Keratinocyte (primary cell): Measurements from ENCODE around the gene CHPT1. TPM values are rescaled to one million over a fixed set of nuclear protein-coding genes. Genes with fewer than 3 reads are reported as not detected.
A peak's percentile ranks its signal among the peaks of the same experiment; 100 is the strongest.

Experiments used
- DNase-seq: peaks from one replicate; pipeline ENCODE4 v3.0.0-alpha.2; 2011; ENCODE audit warnings: low read depth, missing footprints, low spot score
- FAIRE-seq: peaks from 2 replicates; lab custom pipeline; 2011; peaks lifted over from hg19 to GRCh38; lab: Jason Lieb, UNC
- H2AFZ ChIP-seq: 2 replicates; pipeline ENCODE4 v1.6.0; 2012; ENCODE audit warnings: low read length, control low read depth, inconsistent platforms; ENCODE audit not compliant: control insufficient read depth
- H3K27ac ChIP-seq: 2 replicates; pipeline ENCODE4 v1.5.1; 2011; ENCODE audit warnings: low read length; ENCODE audit not compliant: control insufficient read depth, insufficient read depth
- H3K27me3 ChIP-seq: 3 replicates; pipeline ENCODE4 v1.6.0; 2011; ENCODE audit warnings: low read length; ENCODE audit not compliant: control insufficient read depth, insufficient read depth; ENCODE audit errors: extremely low read depth
- H3K36me3 ChIP-seq, 2 experiments: 2 replicates in 1 of 2; 3 replicates in 1 of 2; pipeline ENCODE4 v1.5.1; 2011; ENCODE audit warnings: low read length in 2 of 2, mild to moderate bottlenecking in 1 of 2; ENCODE audit not compliant: control insufficient read depth in 2 of 2, insufficient read depth in 2 of 2; ENCODE audit errors: extremely low read depth in 1 of 2
- H3K4me1 ChIP-seq: 3 replicates; pipeline ENCODE4 v1.5.1; 2011; ENCODE audit warnings: low read length; ENCODE audit not compliant: control insufficient read depth, insufficient read depth; ENCODE audit errors: extremely low read depth
- H3K4me2 ChIP-seq: 3 replicates; pipeline ENCODE4 v1.6.0; 2011; ENCODE audit warnings: low read depth, low read length; ENCODE audit not compliant: control insufficient read depth, insufficient read depth; ENCODE audit errors: extremely low read depth
- H3K4me3 ChIP-seq, 3 experiments: fragments of 200-600 bp in 1 of 3; sonication (generic) in 1 of 3; 2 replicates in 2 of 3; 3 replicates in 1 of 3; pipeline ENCODE4 v1.5.1; 2011 to 2016; ENCODE audit warnings: low read length in 3 of 3, mild to moderate bottlenecking in 3 of 3, control low read depth in 2 of 3, inconsistent platforms in 1 of 3, low read depth in 1 of 3, mixed read lengths in 1 of 3, mixed run types in 1 of 3, moderate library complexity in 1 of 3; ENCODE audit not compliant: control insufficient read depth in 2 of 3, insufficient read depth in 2 of 3; ENCODE audit errors: extremely low read depth in 1 of 3
- H3K79me2 ChIP-seq: 2 replicates; pipeline ENCODE4 v1.6.0; 2012; ENCODE audit warnings: low read length; ENCODE audit not compliant: control insufficient read depth, insufficient read depth
- H3K9ac ChIP-seq: 3 replicates; pipeline ENCODE4 v1.6.0; 2011; ENCODE audit warnings: low read length; ENCODE audit not compliant: control insufficient read depth, insufficient read depth; ENCODE audit errors: extremely low read depth
- H3K9me1 ChIP-seq: 3 replicates; pipeline ENCODE4 v1.6.0; 2011; ENCODE audit warnings: low read length; ENCODE audit not compliant: control insufficient read depth, insufficient read depth; ENCODE audit errors: extremely low read depth
- H3K9me3 ChIP-seq: 2 replicates; pipeline ENCODE4 v1.5.1; 2012; ENCODE audit warnings: low read depth, low read length; ENCODE audit not compliant: control insufficient read depth
- H4K20me1 ChIP-seq: 3 replicates; pipeline ENCODE4 v1.6.0; 2011; ENCODE audit warnings: low read length; ENCODE audit not compliant: control insufficient read depth, insufficient read depth; ENCODE audit errors: extremely low read depth
- EZH2 ChIP-seq: IDR thresholded peaks from one replicate; pipeline ENCODE4 v1.6.1; 2012; ENCODE audit warnings: inconsistent platforms, mild to moderate bottlenecking, low read length, moderate library complexity
- dilution Hi-C: fragments of 300-500 bp; cut with MboI; formaldehyde crosslinking; loops from one replicate; pipeline ENCODE4 v1.7.0; 2020; ENCODE audit warnings: low sequenced_read_pairs; ENCODE audit not compliant: extremely low pct_ligation_motif_present
- polyA plus RNA-seq, 5 experiments: library from polyadenylated mRNA; depleted of rRNA in 3 of 5; stranded (reverse) in 3 of 5; stranded (forward) in 1 of 5; unstranded in 1 of 5; fragments of >200 nt; gene quantifications; 1 replicate in 1 of 5; 2 replicates in 3 of 5; 3 replicates in 1 of 5; pipeline versions ENCODE4 v1.2.1 to v1.2.3, GENCODE V29; 2011 to 2012; ENCODE audit warnings: missing spikeins in 2 of 5, low read depth in 1 of 5, low replicate concordance in 1 of 5
- TF ChIP-seq, protein P1 (sequence below), 3 experiments: IDR thresholded peaks in 1 of 3; conservative IDR thresholded peaks in 1 of 3; optimal IDR thresholded peaks in 1 of 3; 2 replicates in 2 of 3; 3 replicates in 1 of 3; pipeline versions ENCODE3 to v1.5.1; 2011; ENCODE audit warnings: low read length in 3 of 3, mild to moderate bottlenecking in 3 of 3, moderate library complexity in 2 of 3, control low read depth in 1 of 3, inconsistent platforms in 1 of 3; ENCODE audit not compliant: insufficient read depth in 2 of 3; ENCODE audit errors: extremely low read depth in 1 of 3

The CHPT1 gene
- polyA plus RNA-seq, 1 donor (not counting 4 experiments of a cell fraction or from before 2014, with no cell fraction given), result 12.7 TPM

DNA sequence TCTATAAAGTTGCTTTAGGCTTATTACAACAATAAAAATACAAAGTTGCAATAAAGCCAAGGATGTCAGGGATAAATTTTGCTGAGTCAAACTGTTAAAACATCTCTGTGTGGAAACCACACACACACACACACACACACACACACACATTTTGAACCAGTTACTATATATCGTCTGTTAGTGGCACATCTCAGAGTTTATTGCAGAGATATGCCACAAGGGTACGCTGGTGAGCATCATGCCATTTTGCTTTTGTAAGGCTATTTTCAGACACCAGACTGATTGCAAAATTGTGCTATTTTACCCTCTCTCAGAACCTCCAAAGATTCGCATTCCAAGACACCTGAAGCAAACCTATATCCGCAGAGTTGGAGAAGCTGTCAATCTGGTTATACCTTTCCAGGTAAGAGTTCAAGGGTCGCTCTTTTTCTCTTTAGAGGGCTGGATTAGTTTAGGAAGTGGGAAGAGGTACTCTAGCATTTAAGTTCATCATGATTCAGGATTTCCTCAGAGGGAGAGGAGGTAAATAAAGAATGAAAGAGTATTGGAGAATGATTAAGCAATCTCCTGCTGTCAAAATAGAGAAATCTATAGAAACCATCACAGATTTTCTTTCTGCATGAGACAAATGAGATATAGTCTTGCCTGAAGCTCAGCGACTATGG lies 27.3 kb upstream of the CHPT1 start:
- Histone ChIP-seq H3K9me3 (no peaks in the 10 kb centered on the region), H3K36me3 (no peaks in the 10 kb centered on the region), H3K79me2 (no peaks in the 10 kb centered on the region), H3K27me3 (no peaks in the 10 kb centered on the region), H2AFZ (no peak overlapping the region), H4K20me1 (no peaks in the 10 kb centered on the region), H3K4me1 (no peaks in the 10 kb centered on the region), H3K9ac (no peak overlapping the region), H3K4me2 (no peak overlapping the region), H3K9me1 (no peaks in the 10 kb centered on the region), H3K4me3 (no peak overlapping the region), H3K27ac (no peak overlapping the region)
- TF ChIP-seq, protein P1, sequence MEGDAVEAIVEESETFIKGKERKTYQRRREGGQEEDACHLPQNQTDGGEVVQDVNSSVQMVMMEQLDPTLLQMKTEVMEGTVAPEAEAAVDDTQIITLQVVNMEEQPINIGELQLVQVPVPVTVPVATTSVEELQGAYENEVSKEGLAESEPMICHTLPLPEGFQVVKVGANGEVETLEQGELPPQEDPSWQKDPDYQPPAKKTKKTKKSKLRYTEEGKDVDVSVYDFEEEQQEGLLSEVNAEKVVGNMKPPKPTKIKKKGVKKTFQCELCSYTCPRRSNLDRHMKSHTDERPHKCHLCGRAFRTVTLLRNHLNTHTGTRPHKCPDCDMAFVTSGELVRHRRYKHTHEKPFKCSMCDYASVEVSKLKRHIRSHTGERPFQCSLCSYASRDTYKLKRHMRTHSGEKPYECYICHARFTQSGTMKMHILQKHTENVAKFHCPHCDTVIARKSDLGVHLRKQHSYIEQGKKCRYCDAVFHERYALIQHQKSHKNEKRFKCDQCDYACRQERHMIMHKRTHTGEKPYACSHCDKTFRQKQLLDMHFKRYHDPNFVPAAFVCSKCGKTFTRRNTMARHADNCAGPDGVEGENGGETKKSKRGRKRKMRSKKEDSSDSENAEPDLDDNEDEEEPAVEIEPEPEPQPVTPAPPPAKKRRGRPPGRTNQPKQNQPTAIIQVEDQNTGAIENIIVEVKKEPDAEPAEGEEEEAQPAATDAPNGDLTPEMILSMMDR (optimal IDR thresholded peaks at IDR 0.05 in 1 of 3, IDR thresholded peaks at IDR 0.05 in 1 of 3, conservative IDR thresholded peaks at IDR 0.05 in 1 of 3; ENCODE audit: extremely low read depth in 1 of 3, insufficient read depth in 2 of 3, low read length in 3 of 3), result peak; percentile 40 to 59 (median 45)
- TF ChIP-seq EZH2, result no peak
- FAIRE-seq, result no peak
- dilution Hi-C loops, result no loop called here
- DNase-seq, result no peak

DNA sequence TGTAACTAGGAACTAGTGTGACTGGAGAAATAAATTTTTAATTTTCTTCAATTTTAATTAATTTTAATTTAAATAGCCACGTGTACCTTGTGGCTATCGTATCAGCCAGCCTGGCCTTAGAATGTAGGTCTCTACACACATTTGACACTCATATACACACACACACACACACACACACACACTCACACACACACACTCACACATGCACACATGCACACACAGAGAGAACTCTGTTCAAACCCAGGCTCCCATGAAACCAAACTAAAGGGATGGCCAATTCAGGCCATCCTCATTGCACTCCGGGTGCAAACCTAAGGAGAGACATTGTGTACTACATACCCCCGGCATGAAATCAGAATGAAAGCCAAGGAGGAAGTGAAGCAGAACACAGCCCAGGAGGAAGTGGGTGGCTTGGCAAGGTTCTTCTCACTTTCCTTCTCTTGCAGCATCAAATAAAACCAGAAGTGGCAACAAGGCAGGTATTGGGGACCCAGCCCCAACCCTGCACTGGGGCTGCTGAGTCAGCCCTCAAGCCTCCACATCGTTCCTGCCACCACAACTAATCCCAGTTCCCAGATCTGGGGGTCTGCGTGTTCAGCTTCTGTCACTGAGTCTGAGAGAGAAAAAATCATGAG lies 26.2 kb upstream of the CHPT1 start:
- Histone ChIP-seq H3K27me3 (no peaks in the 10 kb centered on the region), H3K27ac (no peak overlapping the region), H3K4me2 (no peak overlapping the region), H3K9me1 (no peaks in the 10 kb centered on the region), H3K79me2 (no peaks in the 10 kb centered on the region), H3K36me3 (no peaks in the 10 kb centered on the region), H3K9ac (no peak overlapping the region), H4K20me1 (no peaks in the 10 kb centered on the region), H2AFZ (no peak overlapping the region), H3K4me1 (no peaks in the 10 kb centered on the region), H3K4me3 (no peak overlapping the region), H3K9me3 (no peaks in the 10 kb centered on the region)
- DNase-seq, result no peak
- TF ChIP-seq, protein P1 (optimal IDR thresholded peaks at IDR 0.05 in 1 of 3, IDR thresholded peaks at IDR 0.05 in 1 of 3, conservative IDR thresholded peaks at IDR 0.05 in 1 of 3; ENCODE audit: extremely low read depth in 1 of 3, insufficient read depth in 2 of 3, low read length in 3 of 3), result no peak
- TF ChIP-seq EZH2, result no peak
- FAIRE-seq, result no peak
- dilution Hi-C loops, result no loop called here
